Nephron progenitor cell (in vitro differentiated cells): ENCODE data around the gene KRTDAP.

Experiments
- DNase-seq: peaks from one replicate; pipeline ENCODE4 v3.0.0; 2021
- H3K27ac Mint-ChIP-seq: 2 replicates; pipeline ENCODE4 v1.8.0; 2021; ENCODE audit warnings: mild to moderate bottlenecking, moderate library complexity, mixed read lengths
- H3K27me3 Mint-ChIP-seq: 2 replicates; pipeline ENCODE4 v1.8.0; 2021; ENCODE audit warnings: mild to moderate bottlenecking, low read depth, mixed read lengths; ENCODE audit not compliant: poor library complexity
- H3K36me3 Mint-ChIP-seq: 2 replicates; pipeline ENCODE4 v1.8.0; 2021; ENCODE audit warnings: low read depth, mixed read lengths
- H3K4me1 Mint-ChIP-seq: 2 replicates; pipeline ENCODE4 v1.8.0; 2021; ENCODE audit warnings: mixed read lengths
- H3K4me3 Mint-ChIP-seq: 2 replicates; pipeline ENCODE4 v1.8.0; 2021; ENCODE audit warnings: mild to moderate bottlenecking, moderate library complexity, mixed read lengths
- H3K9me3 Mint-ChIP-seq: 2 replicates; pipeline ENCODE4 v1.8.0; 2021; ENCODE audit warnings: mild to moderate bottlenecking, moderate library complexity, mixed read lengths
- TF ChIP-seq, protein P1 (sequence below): fragments of 200-600 bp; sonication (generic); IDR thresholded peaks from 2 replicates; pipeline ENCODE4 v1.5.0; 2021; ENCODE audit warnings: antibody characterized with exemption

The KRTDAP gene

GRCh38 chr19:35524181-35524837 lies 34.0 kb upstream of the KRTDAP start:
- Mint-ChIP-seq H3K9me3 (no peaks in the 10 kb centered on the region), H3K4me1 (peaks cover 17% of the 10 kb centered on the region), H3K27ac (no peak overlapping the region), H3K27me3 (peaks cover 20% of the 10 kb centered on the region), H3K4me3 (no peak overlapping the region), H3K36me3 (no peaks in the 10 kb centered on the region)
- TF ChIP-seq, protein P1, sequence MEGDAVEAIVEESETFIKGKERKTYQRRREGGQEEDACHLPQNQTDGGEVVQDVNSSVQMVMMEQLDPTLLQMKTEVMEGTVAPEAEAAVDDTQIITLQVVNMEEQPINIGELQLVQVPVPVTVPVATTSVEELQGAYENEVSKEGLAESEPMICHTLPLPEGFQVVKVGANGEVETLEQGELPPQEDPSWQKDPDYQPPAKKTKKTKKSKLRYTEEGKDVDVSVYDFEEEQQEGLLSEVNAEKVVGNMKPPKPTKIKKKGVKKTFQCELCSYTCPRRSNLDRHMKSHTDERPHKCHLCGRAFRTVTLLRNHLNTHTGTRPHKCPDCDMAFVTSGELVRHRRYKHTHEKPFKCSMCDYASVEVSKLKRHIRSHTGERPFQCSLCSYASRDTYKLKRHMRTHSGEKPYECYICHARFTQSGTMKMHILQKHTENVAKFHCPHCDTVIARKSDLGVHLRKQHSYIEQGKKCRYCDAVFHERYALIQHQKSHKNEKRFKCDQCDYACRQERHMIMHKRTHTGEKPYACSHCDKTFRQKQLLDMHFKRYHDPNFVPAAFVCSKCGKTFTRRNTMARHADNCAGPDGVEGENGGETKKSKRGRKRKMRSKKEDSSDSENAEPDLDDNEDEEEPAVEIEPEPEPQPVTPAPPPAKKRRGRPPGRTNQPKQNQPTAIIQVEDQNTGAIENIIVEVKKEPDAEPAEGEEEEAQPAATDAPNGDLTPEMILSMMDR = no peak
- peak; percentile 41 for DNase-seq

- Mint-ChIP-seq H3K27me3 (peaks cover 22% of the 10 kb centered on the region), H3K36me3 (no peaks in the 10 kb centered on the region), H3K4me1 (peaks cover 17% of the 10 kb centered on the region), H3K27ac (no peak overlapping the region), H3K9me3 (no peaks in the 10 kb centered on the region), H3K4me3 (no peak overlapping the region)
- no peak for DNase-seq
- TF ChIP-seq, protein P1 = no peak
Observed at GRCh38 chr19:35522745-35523327, 32.6 kb upstream of the KRTDAP start.

DNA sequence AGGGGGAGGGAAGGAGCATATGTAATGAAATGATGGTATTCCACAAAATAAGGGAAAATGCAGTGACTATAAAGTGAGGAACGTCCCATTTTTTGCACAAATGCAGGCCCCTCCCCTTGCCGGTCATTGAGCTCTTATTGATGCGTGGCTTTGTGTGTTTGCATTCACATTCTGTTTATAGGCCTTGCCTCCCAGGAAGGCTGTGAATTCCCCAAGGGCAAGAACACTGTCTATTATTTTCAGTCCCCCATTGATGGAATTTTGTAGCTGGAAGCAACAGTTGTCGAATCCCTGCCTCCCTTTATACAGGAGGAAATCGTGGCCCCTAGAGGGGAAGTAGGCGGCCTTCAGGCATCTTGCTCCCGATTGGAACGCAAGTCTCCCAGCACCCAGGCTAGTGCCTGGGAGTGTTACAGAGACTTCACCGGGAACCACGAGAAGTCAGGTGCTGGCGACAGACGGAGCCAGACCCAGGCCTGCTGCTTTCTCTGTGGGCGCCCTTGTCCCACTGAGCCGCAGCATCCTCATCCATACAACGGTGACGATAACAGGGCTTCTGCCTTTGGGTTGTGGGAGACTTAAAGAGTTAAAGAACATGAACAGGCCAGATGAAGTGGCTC lies 31.0 kb upstream of the KRTDAP start:
- H3K4me1 Mint-ChIP-seq = peaks cover 17% of the 10 kb centered on the region
- no peaks in the 10 kb centered on the region for H3K9me3 Mint-ChIP-seq
- TF ChIP-seq, protein P1 = no peak
- H3K4me3 Mint-ChIP-seq = no peak overlapping the region
- H3K27ac Mint-ChIP-seq = no peak overlapping the region
- H3K27me3 Mint-ChIP-seq = peaks cover 16% of the 10 kb centered on the region
- no peak for DNase-seq
- H3K36me3 Mint-ChIP-seq = no peaks in the 10 kb centered on the region

GRCh38 chr19:35519291-35519690 lies 29.0 kb upstream of the KRTDAP start:
- TF ChIP-seq, protein P1 = no peak
- Mint-ChIP-seq H3K4me3 (no peak overlapping the region), H3K36me3 (no peaks in the 10 kb centered on the region), H3K4me1 (peaks cover 12% of the 10 kb centered on the region), H3K9me3 (no peaks in the 10 kb centered on the region), H3K27me3 (peaks cover 24% of the 10 kb centered on the region), H3K27ac (peak overlapping the region; percentile 21)
- no peak for DNase-seq

DNA sequence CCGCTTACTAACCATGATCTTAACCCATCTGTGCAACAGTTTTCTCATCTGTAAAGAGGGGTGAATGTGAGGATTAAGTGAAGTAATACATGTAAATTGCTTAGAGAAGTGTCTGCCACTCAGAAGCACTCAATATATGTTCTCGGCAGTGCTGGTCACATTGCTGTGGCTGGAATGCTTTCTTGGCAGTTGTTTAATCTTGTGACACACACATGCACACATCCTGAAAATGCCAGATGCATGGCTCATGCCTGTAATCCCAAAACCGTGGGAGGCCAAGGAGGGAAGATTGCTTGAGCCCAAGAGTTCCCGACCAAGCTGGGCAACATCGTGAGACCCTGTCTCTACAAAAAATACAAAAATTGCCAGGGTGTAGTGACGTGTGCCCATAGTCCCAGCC lies 28.0 kb upstream of the KRTDAP start:
- TF ChIP-seq, protein P1 = no peak
- no peak overlapping the region for H3K27ac Mint-ChIP-seq
- H3K4me3 Mint-ChIP-seq = no peak overlapping the region

GRCh38 chr19:35517342-35517741 lies 27.1 kb upstream of the KRTDAP start:
- H3K4me3 Mint-ChIP-seq = no peak overlapping the region
- peaks cover 43% of the 10 kb centered on the region for H3K27me3 Mint-ChIP-seq
- no peaks in the 10 kb centered on the region for H3K36me3 Mint-ChIP-seq

More for the DNA sequence above, 28.0 kb upstream of the KRTDAP start:
- DNase-seq = no peak
- H3K4me1 Mint-ChIP-seq = peaks cover 15% of the 10 kb centered on the region
- H3K9me3 Mint-ChIP-seq = no peaks in the 10 kb centered on the region
- H3K36me3 Mint-ChIP-seq = no peaks in the 10 kb centered on the region
- peaks cover 33% of the 10 kb centered on the region for H3K27me3 Mint-ChIP-seq

More at GRCh38 chr19:35517342-35517741, 27.1 kb upstream of the KRTDAP start:
- TF ChIP-seq, protein P1 = no peak
- DNase-seq = no peak
- no peak overlapping the region for H3K27ac Mint-ChIP-seq
- no peaks in the 10 kb centered on the region for H3K9me3 Mint-ChIP-seq
- H3K4me1 Mint-ChIP-seq = peaks cover 20% of the 10 kb centered on the region
